Body of pancreas (tissue), 4 donors: Measurements from ENCODE around the gene SPATA2L.

ENCODE experiments used
- CTCF ChIP-seq, 7 experiments: fragments of 450-650 bp in 4 of 7; fragments of 200-600 bp in 3 of 7; sonication (generic) in 3 of 7; IDR thresholded peaks; one replicate each; pipeline ENCODE4 v1.5.1; 2016 to 2019; ENCODE audit warnings: antibody characterized with exemption in 7 of 7
- POLR2A ChIP-seq, 3 donors: fragments of 450-650 bp; IDR thresholded peaks; one replicate each; pipeline ENCODE4 v1.6.1; 2016; ENCODE audit warnings: antibody characterized with exemption in 3 of 3, mild to moderate bottlenecking in 2 of 3

- TF ChIP-seq CTCF (IDR thresholded peaks at IDR 0.05) (no peak), POLR2A (IDR thresholded peaks at IDR 0.05) (no peak)
Measured at GRCh38 chr16:89716916-89717687, 15.6 kb upstream of the SPATA2L start.
